Activated T-cell treated with anti-CD3 and anti-CD28 coated beads, Interleukin-2, amount 50 U/mL, for 72 hours (primary cell): ENCODE results near the gene AMN1. TPM values are rescaled to one million over a fixed set of nuclear protein-coding genes. Genes with fewer than 3 reads are reported as not detected.
A peak's percentile ranks its signal among the peaks of the same experiment; 100 is the strongest.
"Not testable (repeated sequence)": the region's sequence is repeated elsewhere in the genome, so short reads cannot be mapped to it uniquely, and the experiment has no call there.

Experiments
- ATAC-seq, 2 donors: fragments of 150-1000 bp; cut with Tn5 transposase; replicated peaks in 1 of 2; 2 replicates each; pipeline ENCODE4 v1.10.0; 2021; ENCODE audit warnings: moderate library complexity in 2 of 2, mild to moderate bottlenecking in 1 of 2
- DNase-seq, 2 donors: peaks; one replicate each; pipeline ENCODE4 v3.0.0; 2021 to 2022; ENCODE audit warnings: mixed read lengths in 1 of 2
- H3K27ac Mint-ChIP-seq: one replicate; pipeline ENCODE4 v1.8.0; 2022; ENCODE audit warnings: mild to moderate bottlenecking, moderate library complexity, mixed read lengths
- H3K27me3 Mint-ChIP-seq: one replicate; pipeline ENCODE4 v1.8.0; 2022; ENCODE audit warnings: low read depth, mixed read lengths
- H3K36me3 Mint-ChIP-seq, 2 donors: one replicate each; pipeline ENCODE4 v1.8.0; 2022; ENCODE audit warnings: mixed read lengths in 2 of 2, mild to moderate bottlenecking in 1 of 2; ENCODE audit not compliant: insufficient read depth in 2 of 2
- H3K4me1 Mint-ChIP-seq: one replicate; pipeline ENCODE4 v1.8.0; 2022; ENCODE audit warnings: low read depth, mixed read lengths
- H3K4me3 Mint-ChIP-seq, 2 donors: one replicate each; pipeline ENCODE4 v1.8.0; 2022; ENCODE audit warnings: mild to moderate bottlenecking in 2 of 2, mixed read lengths in 2 of 2, moderate library complexity in 2 of 2
- H3K9me3 Mint-ChIP-seq, 2 donors: one replicate each; pipeline ENCODE4 v1.8.0; 2022; ENCODE audit warnings: mixed read lengths in 2 of 2
- total RNA-seq, 2 donors: library from RNA; stranded (reverse); gene quantifications; one replicate each; pipeline ENCODE4 v1.2.3, GENCODE V29; 2022

The AMN1 gene
- total RNA-seq, 2 donors from 2014 or later: 4.2 to 4.5 TPM

DNA sequence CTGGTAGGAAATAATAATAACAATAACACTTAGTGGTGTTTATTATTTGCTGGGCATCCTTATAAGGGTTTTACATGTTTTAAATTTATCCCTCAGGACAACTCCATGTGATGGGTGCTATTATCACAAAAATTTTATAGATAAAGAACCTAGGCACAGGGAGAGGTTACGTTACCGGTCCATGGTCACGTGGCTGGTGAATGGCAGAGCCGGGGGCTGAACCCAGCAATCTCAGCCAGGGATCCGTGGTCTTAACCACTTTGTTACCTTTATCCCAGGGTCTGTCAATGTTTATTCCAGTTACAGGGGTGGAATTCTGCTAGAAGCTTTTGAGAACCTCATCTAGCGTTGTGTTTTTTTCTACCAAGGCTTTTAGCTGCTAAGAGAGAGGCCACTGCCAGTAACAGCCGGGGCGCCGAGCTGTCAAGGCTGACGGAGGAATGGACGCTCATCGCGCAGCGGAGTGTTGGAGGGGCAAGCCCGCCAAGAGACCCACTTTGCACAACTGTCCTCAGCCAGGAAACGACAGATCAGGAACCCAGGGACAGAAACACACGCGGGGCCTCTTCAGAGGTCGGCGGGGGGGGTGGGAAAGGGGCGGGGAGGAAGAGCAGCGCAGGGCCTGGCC, 418 bp downstream of the AMN1 start:
- peaks cover 16 to 19% of the 10 kb centered on the region in 2 donors for H3K36me3 Mint-ChIP-seq
- H3K9me3 Mint-ChIP-seq: peaks cover 0 to 3% of the 10 kb centered on the region in 2 donors
- H3K4me3 Mint-ChIP-seq: peak overlapping the region; percentile 99
- no peaks in the 10 kb centered on the region for H3K27me3 Mint-ChIP-seq
- DNase-seq: peak in 1 of 2 donors; percentile 50
- ATAC-seq: peak; percentile 4 to 36
- H3K4me1 Mint-ChIP-seq: peaks cover 63% of the 10 kb centered on the region
- H3K27ac Mint-ChIP-seq: peak overlapping the region; percentile 96

DNA sequence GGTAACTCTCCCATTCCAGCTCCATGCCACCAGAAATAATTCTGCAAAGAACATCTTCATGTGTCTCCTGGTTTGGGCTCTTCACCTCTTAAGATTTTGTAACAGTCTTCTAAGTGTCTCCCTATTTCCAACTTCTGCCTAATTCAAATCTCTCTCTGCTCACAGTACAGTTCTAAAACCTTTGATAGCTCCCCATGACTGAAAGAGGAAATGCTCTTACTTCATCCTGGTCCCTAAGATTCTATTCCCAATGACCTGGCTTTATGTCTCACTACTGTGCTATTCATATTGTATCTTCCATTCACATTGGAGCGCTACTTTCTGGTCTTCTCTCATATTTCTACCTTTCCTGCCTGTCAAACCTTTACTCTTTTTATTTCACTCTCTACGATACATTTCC, 1.6 kb downstream of the AMN1 start:
- Mint-ChIP-seq H3K36me3 (peaks cover 16 to 19% of the 10 kb centered on the region in 2 donors), H3K27ac (peak overlapping the region; percentile 9)
- DNase-seq: no peak

DNA sequence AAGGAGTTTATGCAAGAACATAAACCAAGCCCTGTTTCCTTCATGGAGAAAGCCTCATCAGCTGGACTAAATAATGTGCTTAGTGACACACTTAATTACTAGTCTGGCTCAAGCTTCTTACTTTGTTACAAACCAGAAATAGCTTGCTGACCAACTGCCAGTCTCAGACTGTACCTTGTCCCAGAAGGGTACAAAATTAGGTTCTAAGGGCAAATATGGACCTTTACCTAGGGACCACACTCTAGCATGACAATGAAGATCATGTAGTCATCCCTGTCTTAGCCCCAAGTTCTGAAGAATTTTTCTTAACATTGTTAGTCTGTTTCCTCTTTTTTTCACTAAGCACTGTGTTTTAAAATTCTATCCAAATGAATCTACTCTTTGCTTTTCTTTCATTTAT, 2.2 kb downstream of the AMN1 start:
- peaks cover 16 to 19% of the 10 kb centered on the region in 2 donors for H3K36me3 Mint-ChIP-seq
- peaks cover 66% of the 10 kb centered on the region for H3K4me1 Mint-ChIP-seq
- H3K27ac Mint-ChIP-seq: no peak overlapping the region
- no peak overlapping the region for H3K4me3 Mint-ChIP-seq
- H3K27me3 Mint-ChIP-seq: no peaks in the 10 kb centered on the region
- DNase-seq (no peak), ATAC-seq (no peak)
- peaks cover 1 to 3% of the 10 kb centered on the region in 2 donors for H3K9me3 Mint-ChIP-seq

More for the DNA sequence above, 1.6 kb downstream of the AMN1 start:
- no peaks in the 10 kb centered on the region for H3K27me3 Mint-ChIP-seq
- ATAC-seq: no peak
- H3K4me3 Mint-ChIP-seq: peak overlapping the region; percentile 5 to 46
- H3K9me3 Mint-ChIP-seq: peaks cover 1 to 3% of the 10 kb centered on the region in 2 donors
- H3K4me1 Mint-ChIP-seq: peaks cover 64% of the 10 kb centered on the region

DNA sequence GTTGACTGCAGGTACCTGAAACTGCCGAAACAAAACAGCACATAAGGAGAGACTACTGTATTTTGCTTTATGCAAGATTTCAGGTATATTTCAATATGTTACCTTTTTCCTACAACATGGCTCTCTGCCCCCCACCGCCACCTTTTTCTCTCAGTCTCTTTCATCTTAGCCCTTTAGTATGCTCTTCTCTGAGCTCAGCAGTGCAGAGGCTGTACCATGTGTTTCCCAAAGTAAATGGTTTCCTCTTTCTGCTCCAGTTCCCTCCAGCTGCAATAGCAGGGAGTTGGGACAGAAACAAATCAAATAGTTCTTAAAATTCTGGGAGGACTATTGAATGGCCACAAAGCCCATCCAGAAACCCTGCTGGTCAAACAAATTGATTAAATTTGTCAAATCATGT, 4.3 kb downstream of the AMN1 start:
- peaks cover 10 to 14% of the 10 kb centered on the region in 2 donors for H3K36me3 Mint-ChIP-seq
- no peak for DNase-seq
- H3K9me3 Mint-ChIP-seq: peaks cover 1 to 3% of the 10 kb centered on the region in 2 donors
- peaks cover 58% of the 10 kb centered on the region for H3K4me1 Mint-ChIP-seq
- peak overlapping the region in 1 of 2 donors; percentile 31 for H3K4me3 Mint-ChIP-seq
- ATAC-seq: no peak
- H3K27ac Mint-ChIP-seq: peak overlapping the region; percentile 32
- no peaks in the 10 kb centered on the region for H3K27me3 Mint-ChIP-seq

DNA sequence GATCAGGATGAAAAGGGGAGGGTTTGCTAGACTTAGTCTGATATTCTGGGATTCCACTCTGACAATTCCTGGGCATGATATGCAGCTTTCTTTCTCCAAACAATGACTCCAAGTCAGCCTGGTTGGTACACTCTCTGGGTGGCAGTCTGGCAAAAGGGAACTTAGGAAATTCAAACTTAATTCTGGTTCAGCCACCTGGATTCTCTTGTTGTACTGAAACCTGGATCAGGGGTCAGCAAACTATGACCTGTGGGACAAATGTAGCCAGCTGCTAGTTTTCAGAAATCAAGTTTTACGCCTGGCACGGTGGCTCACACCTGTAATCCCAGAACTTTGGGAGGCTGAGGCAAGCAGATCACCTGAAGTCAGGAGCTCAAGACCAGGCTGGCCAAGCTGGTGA, 6.2 kb downstream of the AMN1 start:
- ATAC-seq (no peak), DNase-seq (no peak)
- H3K27me3 Mint-ChIP-seq: no peaks in the 10 kb centered on the region
- H3K27ac Mint-ChIP-seq: peak overlapping the region; percentile 16
- H3K4me1 Mint-ChIP-seq: peaks cover 48% of the 10 kb centered on the region
- peaks cover 11 to 26% of the 10 kb centered on the region in 2 donors for H3K36me3 Mint-ChIP-seq
- peaks cover 5 to 7% of the 10 kb centered on the region in 2 donors for H3K9me3 Mint-ChIP-seq
- H3K4me3 Mint-ChIP-seq: peak overlapping the region; percentile 32 to 44

DNA sequence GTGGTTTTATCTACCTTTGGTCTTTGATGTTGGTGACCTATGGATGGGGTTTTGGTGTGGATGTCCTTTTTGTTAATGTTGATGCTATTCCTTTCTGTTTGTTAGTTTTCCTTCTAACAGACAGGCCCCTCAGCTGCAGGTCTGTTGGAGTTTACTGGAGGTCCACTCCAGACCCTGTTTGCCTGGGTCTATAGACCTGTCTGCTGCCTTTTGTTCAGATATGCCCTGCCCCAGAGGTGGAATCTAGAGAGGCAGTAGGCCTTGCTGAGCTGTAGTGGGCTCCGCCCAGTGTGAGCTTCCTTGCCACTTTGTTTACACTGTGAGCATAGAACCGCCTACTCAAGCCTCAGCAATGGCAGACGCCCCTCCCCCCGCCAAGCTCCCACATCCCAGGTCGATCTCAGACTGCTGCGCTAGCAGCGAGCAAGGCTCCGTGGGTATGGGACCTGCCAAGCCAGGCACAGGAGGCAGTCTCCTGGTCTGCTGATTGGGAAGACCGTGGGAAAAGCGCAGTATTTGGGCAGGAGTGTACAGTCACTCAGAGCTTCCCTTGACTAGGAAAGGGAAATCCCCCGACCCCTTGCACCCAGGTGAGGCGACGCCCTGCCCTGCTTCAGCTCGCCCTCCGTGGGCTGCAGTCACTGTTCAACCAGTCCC, 10.2 kb downstream of the AMN1 start:
- Mint-ChIP-seq H3K36me3 (peaks cover 13 to 21% of the 10 kb centered on the region in 2 donors), H3K4me1 (peaks cover 25% of the 10 kb centered on the region)
- not testable (repeated sequence) for H3K27ac Mint-ChIP-seq, DNase-seq, H3K27me3 Mint-ChIP-seq, H3K9me3 Mint-ChIP-seq, ATAC-seq, H3K4me3 Mint-ChIP-seq

DNA sequence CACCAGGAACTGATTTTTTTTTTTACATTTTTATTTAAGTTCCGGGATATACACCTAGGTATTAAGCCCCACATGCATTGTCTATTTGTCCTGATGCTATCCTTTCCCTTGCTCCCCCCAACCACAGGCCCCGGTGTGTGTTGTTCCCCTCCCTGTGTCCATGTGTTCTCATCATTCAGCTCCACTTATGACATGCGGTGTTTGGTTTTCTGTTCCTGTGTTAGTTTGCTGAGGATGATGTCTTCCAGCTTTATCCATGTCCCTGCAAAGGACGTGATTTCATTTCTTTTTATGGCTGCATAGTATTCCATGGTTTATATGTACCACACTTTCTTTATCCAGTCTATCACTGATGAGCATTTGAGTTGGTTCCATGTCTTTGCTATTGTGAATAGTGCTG, 11.8 kb downstream of the AMN1 start:
- H3K4me3 Mint-ChIP-seq, H3K27ac Mint-ChIP-seq, DNase-seq, H3K9me3 Mint-ChIP-seq, H3K27me3 Mint-ChIP-seq, ATAC-seq, H3K4me1 Mint-ChIP-seq: not testable (repeated sequence)
- peaks cover 11 to 20% of the 10 kb centered on the region in 2 donors for H3K36me3 Mint-ChIP-seq

DNA sequence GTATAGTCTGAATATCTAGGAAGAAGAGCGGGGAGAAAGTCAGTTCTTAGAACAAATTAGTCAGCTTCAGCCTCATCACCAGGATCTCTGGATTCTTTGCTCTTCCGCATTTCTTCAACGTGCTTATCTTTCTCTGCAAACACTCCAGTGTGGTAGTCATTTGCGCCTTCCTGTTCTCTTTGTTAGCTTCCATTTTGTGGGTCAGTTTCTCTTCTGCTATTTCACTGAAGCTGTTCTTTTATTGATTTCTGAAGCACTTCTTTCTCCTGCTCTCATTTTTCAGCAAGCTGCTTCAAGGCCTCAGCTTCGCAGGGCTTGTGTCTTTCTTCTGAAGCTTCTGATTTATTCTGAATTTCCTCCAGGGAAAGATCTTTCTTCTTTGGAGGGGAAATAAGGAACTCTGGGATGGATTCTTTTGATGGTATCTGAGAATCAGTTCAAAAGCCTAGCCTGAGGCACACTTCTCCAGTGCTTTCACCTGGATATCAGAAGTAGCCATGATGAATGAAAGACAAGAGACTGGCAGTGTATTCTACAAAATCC, 13.5 kb downstream of the AMN1 start:
- no peak overlapping the region for H3K27ac Mint-ChIP-seq
- no peak overlapping the region for H3K4me3 Mint-ChIP-seq
- H3K4me1 Mint-ChIP-seq: no peaks in the 10 kb centered on the region
- H3K36me3 Mint-ChIP-seq: peaks cover 11 to 18% of the 10 kb centered on the region in 2 donors
- no peak for DNase-seq
- H3K27me3 Mint-ChIP-seq: no peaks in the 10 kb centered on the region
- ATAC-seq: no peak
- peaks cover 6 to 11% of the 10 kb centered on the region in 2 donors for H3K9me3 Mint-ChIP-seq

DNA sequence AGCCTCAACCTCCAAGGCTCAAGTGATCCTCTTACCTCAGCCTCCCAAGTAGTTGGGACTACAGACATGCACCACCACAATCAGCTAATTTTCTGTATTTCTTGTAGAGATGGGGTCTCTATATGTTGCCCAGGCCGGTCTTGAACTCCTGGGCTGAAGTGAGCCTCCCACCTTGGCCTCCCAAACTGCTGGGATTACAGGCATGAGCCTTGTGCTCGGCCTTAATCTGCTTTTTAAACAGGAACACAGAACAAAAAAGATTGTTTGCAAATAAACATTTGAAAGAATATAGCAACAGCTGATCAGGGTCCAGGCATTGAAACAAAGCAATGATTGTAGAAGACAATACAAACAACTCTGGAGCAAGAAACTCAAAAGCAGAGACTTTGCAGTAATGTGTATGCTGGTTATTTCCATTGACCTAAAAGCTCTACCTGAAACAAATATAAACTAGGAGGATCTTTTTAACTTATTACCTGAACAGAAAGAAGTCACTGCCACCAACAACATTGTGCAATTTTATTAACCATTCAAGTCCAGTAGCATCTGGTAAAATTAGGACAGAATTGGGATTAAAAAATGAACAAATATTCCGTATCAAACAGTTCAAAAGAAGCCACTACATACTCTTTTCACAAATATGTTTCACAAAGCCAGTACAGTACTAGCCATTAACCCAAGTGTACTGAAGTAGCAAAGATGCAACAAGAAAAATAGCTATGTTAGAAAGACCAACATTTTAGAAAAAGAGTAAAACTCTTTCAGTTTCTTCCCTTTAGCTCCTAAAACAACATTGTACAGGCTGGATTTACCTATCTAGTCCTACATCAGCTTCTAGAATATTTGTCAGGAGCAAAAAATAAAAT, 14.2 kb downstream of the AMN1 start:
- Mint-ChIP-seq H3K27me3 (no peaks in the 10 kb centered on the region), H3K27ac (no peak overlapping the region), H3K36me3 (peaks cover 14 to 22% of the 10 kb centered on the region in 2 donors), H3K4me3 (no peak overlapping the region), H3K4me1 (no peaks in the 10 kb centered on the region), H3K9me3 (peaks cover 10 to 12% of the 10 kb centered on the region in 2 donors)
- no peak for ATAC-seq
- DNase-seq: no peak

DNA sequence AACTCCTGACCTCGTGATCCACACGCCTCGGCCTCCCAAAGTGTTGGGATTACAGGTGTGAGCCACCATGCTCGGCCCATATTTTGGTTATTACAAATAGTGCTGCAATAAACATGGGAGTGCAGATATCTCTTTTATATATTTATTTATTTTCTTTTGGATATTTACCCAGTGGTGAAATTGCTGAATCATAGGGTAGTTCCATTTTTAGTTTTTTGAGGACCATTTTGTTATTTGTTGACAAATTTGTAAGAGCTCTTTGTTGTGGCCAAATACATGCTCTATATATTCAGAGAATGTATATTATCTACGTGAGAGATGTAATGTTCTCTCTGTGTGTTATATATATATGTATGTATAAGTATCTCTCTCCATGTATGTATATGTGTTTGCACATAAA, 15.9 kb downstream of the AMN1 start:
- no peak for ATAC-seq

DNA sequence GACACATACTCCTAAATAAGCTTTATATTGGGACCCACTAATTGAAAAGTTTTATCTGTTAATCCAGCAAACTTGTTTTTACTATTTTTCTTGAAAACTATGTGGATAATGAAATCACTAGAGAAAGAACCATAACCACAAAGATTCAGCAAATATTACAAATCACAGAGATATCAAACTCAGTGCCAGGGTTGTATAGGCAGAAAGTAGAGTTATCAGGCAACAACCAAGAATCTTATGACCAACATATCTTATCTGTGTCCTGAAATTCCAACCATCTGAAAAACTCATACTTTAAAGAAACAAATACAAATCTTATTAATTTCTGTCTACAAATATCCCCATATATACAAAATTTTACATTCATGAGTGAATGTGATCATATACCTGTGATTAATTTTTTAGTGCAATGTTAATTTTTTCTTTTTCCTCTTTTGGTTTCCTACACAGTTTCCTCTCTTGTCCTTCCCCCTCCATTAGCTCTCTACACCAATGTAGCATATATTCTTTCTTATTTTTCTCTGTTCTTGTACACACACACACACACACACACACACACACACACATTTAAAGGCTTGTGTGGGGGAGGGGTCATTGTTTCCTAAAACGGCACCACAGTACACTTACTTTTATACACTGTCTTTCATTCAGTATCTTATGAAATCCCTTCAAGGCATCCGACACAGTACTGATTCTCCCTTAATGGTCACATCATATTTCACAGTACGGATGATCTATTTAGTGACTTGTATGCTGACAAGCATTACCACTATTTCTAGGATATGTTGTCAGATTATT, 18.6 kb downstream of the AMN1 start:
- Mint-ChIP-seq H3K27ac (peak overlapping the region; percentile 54), H3K27me3 (no peaks in the 10 kb centered on the region), H3K36me3 (peaks cover 9 to 24% of the 10 kb centered on the region in 2 donors), H3K4me1 (peaks cover 4% of the 10 kb centered on the region), H3K9me3 (peaks cover 7 to 8% of the 10 kb centered on the region in 2 donors), H3K4me3 (no peak overlapping the region)
- ATAC-seq (no peak), DNase-seq (no peak)

More for the DNA sequence above, 15.9 kb downstream of the AMN1 start:
- Mint-ChIP-seq H3K36me3 (peaks cover 15 to 20% of the 10 kb centered on the region in 2 donors), H3K4me3 (no peak overlapping the region), H3K4me1 (no peaks in the 10 kb centered on the region), H3K27me3 (no peaks in the 10 kb centered on the region), H3K9me3 (peaks cover 8 to 14% of the 10 kb centered on the region in 2 donors), H3K27ac (no peak overlapping the region)
- no peak for DNase-seq

DNA sequence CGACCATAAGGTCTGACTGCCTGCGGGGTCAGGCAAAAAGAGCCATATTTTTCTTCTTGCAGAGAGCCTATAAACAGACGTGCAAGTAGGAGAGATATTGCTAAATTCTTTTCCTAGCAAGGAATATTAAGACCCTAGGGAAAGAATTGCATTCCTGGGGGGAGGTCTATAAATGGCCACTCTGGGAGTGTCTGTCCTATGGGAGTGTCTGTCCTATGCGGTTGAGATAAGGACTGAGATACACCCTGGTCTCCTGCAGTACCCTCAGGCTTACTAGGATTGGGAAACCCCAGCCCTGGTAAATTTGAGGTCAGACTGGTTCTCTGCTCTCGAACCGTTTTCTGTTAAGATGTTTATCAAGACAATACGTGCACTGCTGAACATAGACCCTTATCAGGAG, 20.7 kb downstream of the AMN1 start:
- not testable (repeated sequence) for H3K27me3 Mint-ChIP-seq, H3K9me3 Mint-ChIP-seq, ATAC-seq, DNase-seq, H3K4me3 Mint-ChIP-seq, H3K27ac Mint-ChIP-seq
- peaks cover 9 to 24% of the 10 kb centered on the region in 2 donors for H3K36me3 Mint-ChIP-seq
- H3K4me1 Mint-ChIP-seq: peaks cover 14% of the 10 kb centered on the region
